SHP77 (cell line): ENCODE results near the gene MITF.
A peak's percentile ranks its signal among the peaks of the same experiment; 100 is the strongest.

Source experiments
- DNase-seq, 2 experiments: peaks; one replicate each; lab custom pipeline; 2025; lab: John Stamatoyannopoulos, UW

Gene MITF

GRCh38 chr3:69725994-69726571, 13.2 kb upstream of the MITF start:
- no peak for DNase-seq

GRCh38 chr3:69729147-69729919, 9.9 kb upstream of the MITF start:
- DNase-seq, result no peak

GRCh38 chr3:69731080-69731479, 8.2 kb upstream of the MITF start:
- DNase-seq, result no peak

DNA sequence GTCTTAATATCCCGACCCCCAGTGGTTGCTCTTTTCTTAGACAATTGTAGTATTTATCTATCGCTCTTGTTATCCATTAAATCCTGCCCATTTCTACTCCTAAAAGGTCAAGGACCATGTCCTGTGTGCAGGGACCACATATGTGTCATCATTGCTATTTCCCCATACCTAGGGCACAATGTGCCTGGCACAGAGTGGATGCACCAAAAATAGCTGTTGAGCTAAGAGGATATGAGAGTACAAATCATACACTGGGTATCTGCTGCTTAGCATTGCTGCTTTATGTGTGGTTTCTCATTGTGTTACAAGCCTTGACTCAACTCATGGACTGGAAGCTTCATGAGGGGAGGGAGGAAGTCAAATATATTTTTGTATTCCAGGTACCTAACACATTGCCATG, 3.4 kb upstream of the MITF start:
- DNase-seq, result no peak

GRCh38 chr3:69737392-69737791, 1.9 kb upstream of the MITF start:
- no peak for DNase-seq

DNA sequence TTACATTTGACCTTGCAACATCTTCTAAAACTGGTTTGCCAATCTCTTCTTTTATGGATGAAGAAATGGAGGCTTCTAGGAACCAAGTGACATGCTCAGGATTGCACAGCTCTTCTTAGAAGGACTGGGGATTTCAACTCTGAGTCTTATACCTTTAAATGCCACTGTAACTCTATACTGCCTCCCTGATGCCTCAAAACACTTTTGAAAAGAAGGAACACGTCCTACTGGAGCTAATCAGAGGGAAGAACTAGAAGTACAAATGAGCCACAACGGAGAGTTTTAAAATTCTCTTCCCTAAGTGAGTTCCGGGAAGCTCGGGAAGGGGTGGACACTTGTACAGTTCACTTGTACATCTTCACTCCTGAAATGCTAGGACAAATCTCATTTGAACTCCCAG, 949 bp upstream of the MITF start:
- DNase-seq, result no peak

DNA sequence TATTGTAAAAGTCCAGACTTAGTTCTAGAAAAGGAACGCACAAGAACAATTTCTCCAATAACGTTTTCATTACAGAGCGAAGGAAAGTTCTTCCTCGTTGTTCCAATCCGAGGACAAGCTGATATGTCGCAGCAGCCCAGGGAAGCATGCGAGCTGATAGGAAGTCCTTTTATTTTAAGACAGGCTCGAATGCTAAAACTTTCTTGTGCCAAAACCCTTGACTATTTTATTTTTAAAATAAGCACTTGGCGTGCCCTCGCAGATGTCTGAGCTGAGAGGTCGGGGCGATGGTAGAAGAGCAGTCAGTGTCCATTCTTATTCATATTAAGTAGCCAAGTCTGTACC, 433 bp upstream of the MITF start:
- peak; percentile 5 to 35 for DNase-seq

DNA sequence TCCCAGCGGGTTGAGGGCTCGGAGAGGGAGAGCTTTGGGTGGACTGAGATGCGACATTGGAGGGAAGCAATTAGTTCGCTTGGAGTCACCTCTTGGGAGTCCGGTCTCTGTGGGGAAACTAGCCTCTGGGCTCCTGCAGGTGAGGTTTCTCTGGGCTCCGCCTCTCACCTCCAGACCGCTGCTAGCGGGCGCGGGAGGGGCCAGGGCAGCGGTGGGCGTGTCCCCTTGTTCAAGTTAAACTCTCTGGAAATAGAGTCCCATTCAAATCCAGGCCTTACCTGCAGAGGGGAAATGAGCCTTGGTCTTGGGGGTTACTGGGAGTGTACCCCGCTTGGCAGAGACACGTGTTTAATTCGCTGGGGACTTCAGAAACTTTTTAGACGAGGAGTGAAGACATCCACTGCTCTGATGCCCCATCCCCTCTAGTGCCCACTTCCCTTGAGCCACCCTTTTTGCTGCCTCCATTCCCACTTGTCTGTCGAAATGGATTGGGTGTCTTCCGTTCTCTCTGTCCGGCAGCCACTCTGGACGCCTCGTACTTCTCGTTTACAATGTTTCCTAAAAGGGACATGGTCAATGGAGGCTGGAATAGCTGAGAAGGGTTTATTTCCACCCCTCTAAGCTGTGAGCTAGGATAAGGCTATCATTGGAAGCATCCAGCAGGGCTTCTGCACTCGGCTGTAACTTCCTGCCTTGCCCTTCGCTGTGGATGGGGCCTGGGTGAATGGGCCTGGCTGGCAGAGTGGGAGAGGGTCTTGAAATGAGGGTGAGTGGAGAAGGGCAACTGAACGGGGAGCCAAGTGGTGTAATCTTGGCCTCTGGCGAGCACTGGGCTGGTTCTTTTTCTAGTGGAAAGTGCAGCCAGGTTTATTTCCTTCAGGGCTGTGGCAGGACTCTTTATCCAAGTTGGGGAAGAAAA, 1.1 kb downstream of the MITF start:
- DNase-seq, result no peak

GRCh38 chr3:69741032-69741767, 1.9 kb downstream of the MITF start:
- no peak for DNase-seq

GRCh38 chr3:69742391-69742790, 3.1 kb downstream of the MITF start:
- no peak for DNase-seq

DNA sequence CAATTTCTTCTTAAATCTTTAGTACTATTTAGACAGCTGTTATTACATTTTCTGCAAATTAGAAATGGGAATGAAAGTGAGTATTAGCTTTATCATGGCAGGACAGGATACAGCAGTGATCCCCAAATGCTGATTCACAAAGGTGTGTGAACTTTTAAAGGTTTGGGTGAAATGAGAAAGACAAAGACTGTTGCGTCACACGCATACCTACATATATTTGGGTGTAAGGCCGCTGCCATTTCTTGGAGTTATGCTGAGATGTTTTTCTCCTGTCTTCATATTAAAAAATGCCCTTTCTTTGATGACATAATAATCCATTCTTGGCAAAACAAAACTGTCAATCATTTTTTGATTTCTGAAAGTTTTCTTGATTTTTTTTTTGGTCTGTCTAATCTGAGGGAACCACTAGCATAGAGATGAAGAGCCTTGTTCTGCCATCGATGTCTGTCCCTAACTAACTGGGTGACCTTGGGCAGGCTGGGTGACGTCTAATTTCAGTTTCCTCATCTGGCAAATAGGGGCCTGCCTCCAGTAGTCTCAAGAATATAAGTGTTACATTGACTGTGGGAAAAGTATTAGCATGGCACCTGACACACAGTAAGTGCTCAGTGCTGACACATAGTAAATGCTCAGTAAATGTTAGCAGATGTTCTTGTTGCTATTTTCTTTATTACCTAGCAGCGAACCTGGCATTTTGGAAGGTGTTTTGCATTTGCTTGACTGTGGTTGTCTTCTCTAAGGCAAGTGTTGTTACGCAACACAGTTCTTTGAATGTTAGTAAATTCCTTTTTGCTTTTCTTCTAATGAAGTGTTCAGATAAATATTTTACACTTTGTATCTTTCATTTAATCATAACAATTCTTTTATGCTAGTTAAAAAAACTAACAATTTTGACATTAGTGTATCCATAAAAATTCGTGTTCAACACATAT, 5.0 kb downstream of the MITF start:
- DNase-seq, result no peak

- DNase-seq, result no peak
Observed at GRCh38 chr3:69745505-69745904, 6.2 kb downstream of the MITF start.

DNA sequence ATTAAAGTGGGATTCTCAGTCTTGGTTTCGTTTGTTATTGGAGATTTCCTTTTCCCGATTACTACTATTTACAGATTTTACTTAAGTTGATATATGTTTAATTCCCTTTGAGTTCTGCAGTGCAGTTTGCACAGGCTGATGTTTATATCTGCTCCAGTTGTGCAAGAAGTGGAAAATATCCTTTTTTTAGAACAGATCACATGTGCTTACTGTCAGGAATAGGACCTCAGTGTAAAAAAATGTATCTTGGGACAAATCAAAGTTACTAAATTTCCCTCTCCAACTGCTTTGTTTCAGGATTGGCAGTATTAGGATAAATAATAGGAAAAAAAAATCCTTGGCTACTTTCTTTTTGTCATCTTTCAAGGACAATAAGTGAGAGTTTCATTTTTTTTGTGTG, 6.9 kb downstream of the MITF start:
- DNase-seq, result no peak

- DNase-seq, result no peak
Observed at GRCh38 chr3:69747511-69748258, 8.4 kb downstream of the MITF start.

- no peak for DNase-seq
Observed at GRCh38 chr3:69748503-69748902, 9.2 kb downstream of the MITF start.

DNA sequence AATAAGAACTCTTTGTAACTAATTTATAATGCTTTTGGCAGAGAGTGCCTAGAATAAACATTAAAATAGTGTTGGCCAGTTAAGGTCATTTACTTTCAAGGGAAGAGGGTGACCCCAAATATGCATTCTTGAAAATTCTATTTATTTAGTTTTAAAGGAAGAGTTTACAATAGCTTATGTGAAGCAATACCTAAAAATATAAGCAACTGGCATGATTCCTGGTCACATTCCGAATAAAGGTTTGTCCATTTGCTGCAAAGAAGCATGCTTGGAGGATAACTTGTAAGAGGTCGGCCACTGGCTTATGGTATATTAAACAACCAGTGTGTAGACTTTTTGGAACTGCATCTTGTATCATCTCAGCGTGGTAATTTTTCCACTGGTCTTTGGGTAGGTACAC, 10.2 kb downstream of the MITF start:
- no peak for DNase-seq

DNA sequence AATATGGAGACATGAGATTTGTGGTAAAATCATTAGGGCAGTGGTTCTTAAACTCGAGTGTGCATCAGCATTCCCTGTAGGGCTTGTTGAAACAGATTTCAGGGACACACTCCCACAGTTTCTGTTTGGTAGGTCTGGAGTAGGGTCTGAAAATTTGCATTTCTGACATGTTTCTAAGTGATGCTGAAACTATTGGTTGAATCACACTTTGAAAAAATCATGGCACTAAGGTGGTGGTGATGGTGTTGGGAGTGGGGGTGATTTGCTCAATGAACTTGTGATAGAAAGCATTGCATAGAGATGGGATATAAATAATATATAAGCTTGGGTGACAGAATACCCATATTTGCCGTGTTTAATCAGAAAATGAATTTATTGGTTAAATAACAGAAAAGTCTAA, 11.3 kb downstream of the MITF start:
- DNase-seq, result no peak

- DNase-seq, result no peak
Observed at GRCh38 chr3:69751074-69751476, 11.8 kb downstream of the MITF start.

DNA sequence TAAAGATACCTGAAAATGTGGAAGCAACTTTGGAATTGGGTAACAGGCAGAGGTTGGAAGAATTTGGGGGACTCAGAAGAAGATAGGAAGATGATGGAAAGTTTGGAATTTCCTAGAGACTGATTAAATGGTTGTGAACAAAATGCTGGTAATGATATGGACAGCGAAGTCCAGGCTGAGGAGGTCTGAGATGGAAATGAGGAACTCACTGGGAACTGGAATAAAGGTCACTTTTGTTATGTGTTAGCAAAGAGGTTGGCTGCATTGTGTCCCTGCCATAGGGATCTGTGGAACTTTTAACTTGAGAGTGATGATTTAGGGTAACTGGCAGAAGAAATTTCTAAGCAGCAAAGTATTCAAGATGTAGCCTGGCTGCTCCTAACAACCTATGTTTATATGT, 13.0 kb downstream of the MITF start:
- DNase-seq, result no peak

GRCh38 chr3:69753179-69753775, 14.0 kb downstream of the MITF start:
- DNase-seq, result no peak
